H1 (cell line): ENCODE results near the gene SLX9. TPM values are rescaled to one million over a fixed set of nuclear protein-coding genes. Genes with fewer than 3 reads are reported as not detected.

ENCODE experiments used
- CTCF ChIA-PET: fragments of 300-600 bp; sonication (Branson Sonifier 250); formaldehyde crosslinking; loops from one replicate; lab custom pipeline; 2021; ENCODE audit not compliant: partially characterized antibody; lab: Charles Lee
- POLR2A ChIA-PET: fragments of 300-600 bp; sonication (Branson Sonifier 250); formaldehyde crosslinking; loops from one replicate; lab custom pipeline; 2021; ENCODE audit warnings: inconsistent platforms; ENCODE audit not compliant: partially characterized antibody; lab: Charles Lee
- DNase-seq, 2 experiments: peaks; one replicate each; pipeline versions ENCODE4 v3.0.0 to v3.0.0-alpha.2; 2010 to 2022; ENCODE audit warnings: low spot score in 2 of 2, low read depth in 1 of 2, mixed read lengths in 1 of 2
- FAIRE-seq: peaks from 2 replicates; lab custom pipeline; 2011; peaks lifted over from hg19 to GRCh38; lab: Jason Lieb, UNC
- H2AFZ ChIP-seq: 2 replicates; pipeline ENCODE4 v1.8.1; 2012; ENCODE audit warnings: low read length, inconsistent platforms
- H2AK5ac ChIP-seq: 2 replicates; pipeline ENCODE4 v1.6.1; 2013; ENCODE audit warnings: low read depth, low read length
- H2BK120ac ChIP-seq: replicated peaks from 2 replicates; pipeline ENCODE3; 2013; ENCODE audit warnings: low read depth, low read length, inconsistent platforms
- H2BK12ac ChIP-seq: 2 replicates; pipeline ENCODE4 v1.6.1; 2013; ENCODE audit warnings: low read depth, low read length
- H2BK15ac ChIP-seq: 2 replicates; pipeline ENCODE4 v1.6.1; 2013; ENCODE audit warnings: low read length
- H2BK20ac ChIP-seq: 2 replicates; pipeline ENCODE4 v1.6.1; 2013; ENCODE audit warnings: low read length
- H2BK5ac ChIP-seq: 2 replicates; pipeline ENCODE4 v1.6.1; 2013; ENCODE audit warnings: low read depth, low read length
- H3K14ac ChIP-seq: 2 replicates; pipeline ENCODE4 v1.6.1; 2013; ENCODE audit warnings: inconsistent platforms; ENCODE audit not compliant: insufficient read length
- H3K18ac ChIP-seq: 2 replicates; pipeline ENCODE4 v1.6.1; 2013; ENCODE audit warnings: low read length; ENCODE audit errors: extremely low read depth
- H3K23ac ChIP-seq: 2 replicates; pipeline ENCODE4 v1.6.1; 2013; ENCODE audit warnings: inconsistent platforms; ENCODE audit not compliant: insufficient read length
- H3K23me2 ChIP-seq: 2 replicates; pipeline ENCODE4 v1.6.1; 2013; ENCODE audit warnings: low read depth, low read length
- H3K27ac ChIP-seq: 2 replicates; pipeline ENCODE4 v1.6.1; 2011; ENCODE audit warnings: low read depth, low read length, inconsistent platforms
- H3K27me3 ChIP-seq, 4 experiments: replicated peaks in 1 of 4; 1 replicate in 1 of 4; 2 replicates in 3 of 4; pipeline versions ENCODE4 v1.6.1 to v1.8.1; 2011 to 2013; ENCODE audit warnings: low read length in 3 of 4, mild to moderate bottlenecking in 3 of 4, inconsistent platforms in 2 of 4, mixed read lengths in 2 of 4, moderate library complexity in 1 of 4; ENCODE audit not compliant: control insufficient read depth in 3 of 4, insufficient read depth in 3 of 4; ENCODE audit errors: extremely low read depth in 1 of 4
- H3K36me3 ChIP-seq, 4 experiments: 2 replicates each; pipeline versions ENCODE4 v1.6.1 to v1.8.1; 2011 to 2013; ENCODE audit warnings: mild to moderate bottlenecking in 4 of 4, low read length in 3 of 4, moderate library complexity in 2 of 4, control low read depth in 1 of 4, inconsistent platforms in 1 of 4; ENCODE audit not compliant: insufficient read depth in 4 of 4, control insufficient read depth in 2 of 4
- H3K4ac ChIP-seq: replicated peaks from 2 replicates; pipeline ENCODE3; 2013; ENCODE audit warnings: low read length, low read depth, mixed read lengths, inconsistent platforms; ENCODE audit not compliant: insufficient read length
- H3K4me1 ChIP-seq, 4 experiments: replicated peaks in 1 of 4; 1 replicate in 1 of 4; 2 replicates in 3 of 4; pipeline versions ENCODE4 v1.6.1 to v1.8.1; 2011 to 2013; ENCODE audit warnings: low read length in 3 of 4, inconsistent platforms in 2 of 4, mixed read lengths in 1 of 4; ENCODE audit not compliant: insufficient read depth in 4 of 4, control insufficient read depth in 3 of 4
- H3K4me2 ChIP-seq, 2 experiments: 2 replicates each; pipeline versions ENCODE4 v1.6.1 to v1.8.1; 2011 to 2013; ENCODE audit warnings: low read depth in 2 of 2, low read length in 2 of 2, control low read depth in 1 of 2, inconsistent platforms in 1 of 2, mild to moderate bottlenecking in 1 of 2; ENCODE audit not compliant: insufficient read depth in 1 of 2
- H3K4me3 ChIP-seq, 4 experiments: fragments of 200-600, 300-600 bp in 1 of 4; sonication (generic), shearing (Covaris generic), sonication (Bioruptor Twin) in 1 of 4; 2 replicates each; pipeline versions ENCODE4 v1.5.1 to v1.8.1; 2011 to 2016; ENCODE audit warnings: low read length in 4 of 4, low read depth in 3 of 4, control low read depth in 2 of 4, inconsistent platforms in 2 of 4, mild to moderate bottlenecking in 2 of 4, mixed read lengths in 1 of 4, moderate library complexity in 1 of 4; ENCODE audit not compliant: insufficient read depth in 2 of 4; ENCODE audit errors: extremely low read depth in 1 of 4
- H3K56ac ChIP-seq: replicated peaks from 2 replicates; pipeline ENCODE3; 2013; ENCODE audit warnings: low read depth, mild to moderate bottlenecking, mixed read lengths, low read length, inconsistent platforms; ENCODE audit not compliant: insufficient read length
- H3K79me1 ChIP-seq: 2 replicates; pipeline ENCODE4 v1.6.1; 2013; ENCODE audit warnings: low read depth, low read length, control low read depth
- H3K79me2 ChIP-seq, 2 experiments: 2 replicates each; pipeline versions ENCODE4 v1.6.1 to v1.8.1; 2012 to 2013; ENCODE audit warnings: low read length in 2 of 2, mild to moderate bottlenecking in 2 of 2, inconsistent platforms in 1 of 2; ENCODE audit not compliant: insufficient read depth in 2 of 2, control insufficient read depth in 1 of 2
- H3K9ac ChIP-seq, 4 experiments: replicated peaks in 1 of 4; 1 replicate in 1 of 4; 2 replicates in 3 of 4; pipeline versions ENCODE4 v1.6.1 to v1.8.1; 2011 to 2013; ENCODE audit warnings: low read depth in 3 of 4, low read length in 3 of 4, control low read depth in 2 of 4, mild to moderate bottlenecking in 2 of 4, moderate library complexity in 2 of 4, inconsistent platforms in 1 of 4; ENCODE audit errors: extremely low read depth in 1 of 4
- H3K9me3 ChIP-seq, 2 experiments: 2 replicates each; pipeline versions ENCODE4 v1.6.1 to v1.8.1; 2012 to 2013; ENCODE audit warnings: mild to moderate bottlenecking in 2 of 2, moderate library complexity in 2 of 2, control low read depth in 1 of 2, inconsistent platforms in 1 of 2, low read depth in 1 of 2, low read length in 1 of 2, mixed read lengths in 1 of 2; ENCODE audit not compliant: insufficient read depth in 2 of 2
- H4K20me1 ChIP-seq, 2 experiments: replicated peaks in 1 of 2; 2 replicates each; pipeline versions ENCODE3 to v1.8.1; 2011 to 2013; ENCODE audit warnings: inconsistent platforms in 2 of 2, low read length in 2 of 2, mild to moderate bottlenecking in 1 of 2; ENCODE audit not compliant: insufficient read depth in 2 of 2, control insufficient read depth in 1 of 2
- H4K5ac ChIP-seq: 2 replicates; pipeline ENCODE4 v1.6.1; 2013; ENCODE audit warnings: low read length, low read depth, mixed read lengths, inconsistent platforms; ENCODE audit not compliant: insufficient read length
- H4K8ac ChIP-seq: 2 replicates; pipeline ENCODE4 v1.8.0; 2013; ENCODE audit warnings: mild to moderate bottlenecking, moderate library complexity, low read length, inconsistent platforms; ENCODE audit not compliant: insufficient read depth; ENCODE audit errors: extremely low read depth
- H4K91ac ChIP-seq: replicated peaks from 2 replicates; pipeline ENCODE3; 2013; ENCODE audit warnings: low read length, mixed read lengths, inconsistent platforms; ENCODE audit not compliant: insufficient read length
- CEBPB ChIP-seq: IDR thresholded peaks from 2 replicates; pipeline ENCODE4 v1.6.1; 2012; ENCODE audit warnings: low read depth, low read length
- CHD2 ChIP-seq: IDR thresholded peaks from 2 replicates; pipeline ENCODE4 v1.6.1; 2012; ENCODE audit warnings: low read length, improper control_type of control experiment
- EP300 ChIP-seq, 2 experiments: IDR thresholded peaks; 1 replicate in 1 of 2; 2 replicates in 1 of 2; pipeline ENCODE4 v1.6.1; 2011 to 2012; ENCODE audit warnings: low read depth in 2 of 2, low read length in 2 of 2, mild to moderate bottlenecking in 2 of 2, borderline replicate concordance in 1 of 2, inconsistent platforms in 1 of 2, moderate library complexity in 1 of 2
- FOSL1 ChIP-seq: IDR thresholded peaks from 2 replicates; pipeline ENCODE4 v1.6.1; 2011; ENCODE audit warnings: mild to moderate bottlenecking, low read depth, low read length, moderate library complexity; ENCODE audit not compliant: insufficient read depth
- SIN3A ChIP-seq, 2 experiments: IDR thresholded peaks in 1 of 2; conservative IDR thresholded peaks in 1 of 2; 2 replicates each; pipeline ENCODE4 v1.6.1; 2011 to 2012; ENCODE audit warnings: low read length in 2 of 2, improper control_type of control experiment in 1 of 2, low read depth in 1 of 2, mild to moderate bottlenecking in 1 of 2
- TEAD4 ChIP-seq: IDR thresholded peaks from 2 replicates; pipeline ENCODE4 v1.6.1; 2012; ENCODE audit warnings: low read depth, low read length, inconsistent platforms, mixed read lengths
- WGBS, 2 experiments: shearing (Covaris generic) in 1 of 2; methylation state at CpG; one replicate each; pipeline versions ENCODE4 v1.1.6 to v1.1.7; 2013 to 2015; ENCODE audit warnings: low lambda C conversion rate in 2 of 2, mixed read lengths in 2 of 2, inconsistent platforms in 1 of 2, low coverage in 1 of 2, missing lambda C conversion rate in 1 of 2; ENCODE audit not compliant: insufficient replicate concordance in 2 of 2, insufficient coverage in 1 of 2, insufficient read length in 1 of 2; ENCODE audit errors: extremely low coverage in 1 of 2, missing lambda C conversion rate in 1 of 2; 5-methylcytosine and 5-hydroxymethylcytosine counted together
- polyA plus RNA-seq, 7 experiments: library from polyadenylated mRNA; depleted of rRNA in 3 of 7; stranded (reverse) in 5 of 7; unstranded in 2 of 7; fragments of >200 nt in 5 of 7; fragments of 200-250 nt in 2 of 7; gene quantifications; 1 replicate in 5 of 7; 2 replicates in 1 of 7; 4 replicates in 1 of 7; pipeline versions ENCODE4 v1.2.1 to v1.2.3, GENCODE V29; 2011 to 2013; ENCODE audit warnings: missing spikeins in 2 of 7, mixed read lengths in 2 of 7
- total RNA-seq: library from RNA; stranded (reverse); fragmentation: NEBNext Ultra II Directional; extraction: Animal tissue kit (Norgen Biotek cat#: 25700); gene quantifications from 2 replicates; pipeline ENCODE4 v1.2.1, GENCODE V29; 2021

Gene SLX9
- total and polyA plus RNA-seq, 2 of the 8 experiments (the other 6 are each of a cell fraction or from before 2014, with no cell fraction given) = 17.7 to 57.3 TPM

GRCh38 chr21:45006536-45007095 is 66.8 kb downstream of the SLX9 start:
- CTCF ChIA-PET = interaction anchor here (0.6 to 2.2 kb wide), 7 partner anchors 9 to 207 kb away, joined by 3 to 9 read pairs (median 3); no protein-coding TSS in a partner anchor
- no peak for DNase-seq
- whole genome bisulfite sequencing, 2 experiments = 93% methylated on average over 9 of the region's 9 CpGs; no CpG with 5 or more reads in 1 of the 2 experiments
- TF ChIP-seq CHD2 = no peak
- TF ChIP-seq SIN3A (conservative IDR thresholded peaks at IDR 0.05 in 1 of 2, IDR thresholded peaks at IDR 0.05 in 1 of 2; ENCODE audit: low read depth in 1 of 2, low read length in 2 of 2) = no peak
- TF ChIP-seq CEBPB = no peak
- TF ChIP-seq TEAD4 = no peak
- no peak for TF ChIP-seq FOSL1
- TF ChIP-seq EP300 (IDR thresholded peaks at IDR 0.05; ENCODE audit: borderline replicate concordance in 1 of 2, low read depth in 2 of 2, low read length in 2 of 2) = no peak
- no peak overlapping the region for H3K14ac ChIP-seq
- FAIRE-seq = no peak
- H2BK120ac ChIP-seq = no peak overlapping the region
- H4K20me1 ChIP-seq = no peaks in the 10 kb centered on the region
- no peak overlapping the region for H3K9ac ChIP-seq
- no peaks in the 10 kb centered on the region for H3K79me1 ChIP-seq
- H3K4me1 ChIP-seq = peaks cover 0 to 7% (median 1%) of the 10 kb centered on the region in 4 experiments; a peak in 3 of 7 replicates
- H3K18ac ChIP-seq = no peak overlapping the region
- H3K23ac ChIP-seq = no peak overlapping the region
- peaks cover 0 to 2% (median 0%) of the 10 kb centered on the region in 4 experiments; a peak in 2 of 7 replicates for H3K27me3 ChIP-seq
- no peak overlapping the region for H3K27ac ChIP-seq
- H3K56ac ChIP-seq = no peak overlapping the region
- H4K5ac ChIP-seq = no peak overlapping the region
- H3K9me3 ChIP-seq = no peaks in the 10 kb centered on the region
- no peak overlapping the region for H3K4ac ChIP-seq
- no peaks in the 10 kb centered on the region for H3K23me2 ChIP-seq
- no peak overlapping the region for H2BK15ac ChIP-seq
- H4K8ac ChIP-seq = no peak overlapping the region
- no peak overlapping the region for H3K4me2 ChIP-seq
- no peaks in the 10 kb centered on the region for H3K36me3 ChIP-seq
- no peak overlapping the region for H2BK5ac ChIP-seq
- POLR2A ChIA-PET = interaction anchor here (0.8 kb wide), 1 partner anchor 161 kb away, joined by 3 read pairs; no protein-coding TSS in a partner anchor
- no peak overlapping the region for H3K4me3 ChIP-seq
- no peaks in the 10 kb centered on the region for H3K79me2 ChIP-seq
- H2AFZ ChIP-seq = no peak overlapping the region
- H2BK20ac ChIP-seq = no peak overlapping the region
- H4K91ac ChIP-seq = no peak overlapping the region
- H2AK5ac ChIP-seq = no peak overlapping the region
- H2BK12ac ChIP-seq = no peak overlapping the region
